Measurements from ENCODE around the gene DCX.

DCX gene

DNA sequence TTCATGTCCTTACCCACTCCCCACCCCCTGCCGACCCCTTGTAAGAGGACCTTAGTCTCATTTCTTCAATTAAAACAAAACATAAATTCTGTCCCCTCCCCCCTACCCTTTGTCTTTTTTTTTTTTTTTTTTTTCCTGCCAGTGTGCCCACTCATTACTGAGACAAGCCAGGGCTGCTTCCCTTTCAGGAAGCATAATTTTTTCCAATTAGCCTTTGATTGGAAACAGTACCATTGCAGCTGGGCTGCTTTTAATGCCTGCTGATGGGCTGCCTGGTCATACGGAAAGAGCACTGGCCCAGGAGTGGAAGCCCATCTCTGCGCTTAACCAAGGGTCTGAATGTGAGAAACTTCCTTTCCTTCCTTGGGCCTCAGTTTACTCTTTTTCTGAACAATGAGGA is 123.2 kb downstream of the DCX start:
- Histone ChIP-seq H3K4me1 (ENCODE audit: control extremely low read depth in 1 of 4, control insufficient read depth in 4 of 4, insufficient read depth in 4 of 4, low read length in 3 of 4) (no peaks in the 10 kb centered on the region), H3K27me3 (replicated peaks in 2 of 5; ENCODE audit: control insufficient read depth in 4 of 5, insufficient read depth in 5 of 5, low read length in 4 of 5) (peaks cover 0 to 14% (median 0%) of the 10 kb centered on the region in 5 experiments), H3K4me3 (ENCODE audit: control insufficient read depth in 1 of 7, extremely low read depth in 1 of 7, insufficient read depth in 4 of 7, low read depth in 2 of 7, low read length in 6 of 7) (no peak overlapping the region), H3K36me3 (ENCODE audit: control insufficient read depth in 4 of 4, insufficient read depth in 4 of 4, low read length in 3 of 4) (no peaks in the 10 kb centered on the region), H3K27ac (ENCODE audit: insufficient read depth in 1 of 2, low read depth in 1 of 2, low read length in 2 of 2, poor library complexity in 1 of 2, severe bottlenecking in 2 of 2) (no peak overlapping the region), H3K9me3 (ENCODE audit: control extremely low read depth in 1 of 5, control insufficient read depth in 4 of 5, insufficient read depth in 2 of 5, low read depth in 1 of 5, low read length in 4 of 5) (no peaks in the 10 kb centered on the region)
- WGBS (ENCODE audit: insufficient coverage) = 90% methylated on average over 1 of the region's 3 CpGs
- ChIA-PET POLR2A (no interaction called here), CTCF (no interaction called here)
- no peak for DNase-seq

DNA sequence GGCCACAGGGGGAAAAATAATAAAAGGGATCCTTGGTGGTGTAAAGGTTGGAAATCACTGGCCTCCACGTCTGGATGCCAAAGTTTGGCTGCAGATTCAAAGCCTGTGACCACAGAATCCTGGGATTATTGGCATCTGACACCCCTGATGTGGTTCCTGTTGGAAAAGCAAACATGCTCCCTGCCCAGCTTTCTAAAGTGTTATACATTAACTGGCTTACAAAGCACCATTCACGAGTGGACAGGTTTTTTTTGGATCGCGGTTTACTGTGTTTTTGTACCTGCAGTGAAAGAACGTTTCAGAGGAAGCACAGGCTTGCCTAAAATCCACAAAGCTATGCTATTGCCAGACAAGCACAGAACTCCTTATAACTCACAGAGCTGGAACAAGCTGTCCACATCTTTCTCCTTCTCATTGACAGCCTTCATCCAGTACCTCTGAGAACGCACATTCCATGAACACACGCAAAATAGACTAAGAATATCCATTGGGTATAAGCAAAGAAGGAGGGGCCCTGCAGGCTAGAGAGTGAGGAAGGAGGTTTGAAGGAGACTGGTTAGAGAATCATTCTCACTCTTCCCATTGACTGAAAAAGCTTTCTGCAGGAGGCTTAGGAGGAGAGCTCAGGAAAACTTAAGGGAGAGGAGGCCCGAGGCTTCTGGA is 127.2 kb downstream of the DCX start:
- Histone ChIP-seq H3K27me3 (replicated peaks in 2 of 5; ENCODE audit: control insufficient read depth in 4 of 5, insufficient read depth in 5 of 5, low read length in 4 of 5) (peaks cover 0 to 3% (median 0%) of the 10 kb centered on the region in 5 experiments), H3K4me1 (ENCODE audit: control extremely low read depth in 1 of 4, control insufficient read depth in 4 of 4, insufficient read depth in 4 of 4, low read length in 3 of 4) (no peaks in the 10 kb centered on the region), H3K27ac (ENCODE audit: insufficient read depth in 1 of 2, low read depth in 1 of 2, low read length in 2 of 2, poor library complexity in 1 of 2, severe bottlenecking in 2 of 2) (no peak overlapping the region), H3K4me3 (ENCODE audit: control insufficient read depth in 1 of 7, extremely low read depth in 1 of 7, insufficient read depth in 4 of 7, low read depth in 2 of 7, low read length in 6 of 7) (no peak overlapping the region), H3K9me3 (ENCODE audit: control extremely low read depth in 1 of 5, control insufficient read depth in 4 of 5, insufficient read depth in 2 of 5, low read depth in 1 of 5, low read length in 4 of 5) (no peaks in the 10 kb centered on the region), H3K36me3 (ENCODE audit: control insufficient read depth in 4 of 4, insufficient read depth in 4 of 4, low read length in 3 of 4) (no peaks in the 10 kb centered on the region)
- WGBS (ENCODE audit: insufficient coverage) = 58% methylated on average over 4 of the region's 8 CpGs
- DNase-seq = no peak
- CTCF ChIA-PET = no interaction called here
- POLR2A ChIA-PET = no interaction called here

DNA sequence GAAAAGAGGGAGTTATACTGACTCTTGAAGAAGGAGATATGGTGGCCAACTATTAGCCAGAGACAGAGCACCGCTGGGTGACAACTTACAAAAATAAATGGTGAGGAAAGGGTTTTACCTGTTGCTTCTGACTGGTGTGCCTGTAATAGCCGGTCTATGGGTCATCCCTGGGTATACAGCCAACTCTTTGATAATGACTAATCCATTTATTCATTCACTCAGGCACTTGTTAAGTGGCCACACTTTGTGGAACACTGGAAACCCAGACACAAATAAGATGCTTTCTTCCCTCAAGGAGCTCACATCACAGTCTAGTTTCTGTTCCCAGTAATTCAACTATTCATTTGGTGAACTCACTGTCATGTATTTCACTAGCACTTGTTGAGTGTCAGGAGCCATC is 128.5 kb downstream of the DCX start:
- Histone ChIP-seq H3K27ac (ENCODE audit: insufficient read depth in 1 of 2, low read depth in 1 of 2, low read length in 2 of 2, poor library complexity in 1 of 2, severe bottlenecking in 2 of 2) (no peak overlapping the region), H3K4me3 (ENCODE audit: control insufficient read depth in 1 of 7, extremely low read depth in 1 of 7, insufficient read depth in 4 of 7, low read depth in 2 of 7, low read length in 6 of 7) (no peak overlapping the region), H3K36me3 (ENCODE audit: control insufficient read depth in 4 of 4, insufficient read depth in 4 of 4, low read length in 3 of 4) (no peaks in the 10 kb centered on the region), H3K4me1 (ENCODE audit: control extremely low read depth in 1 of 4, control insufficient read depth in 4 of 4, insufficient read depth in 4 of 4, low read length in 3 of 4) (no peaks in the 10 kb centered on the region), H3K27me3 (replicated peaks in 2 of 5; ENCODE audit: control insufficient read depth in 4 of 5, insufficient read depth in 5 of 5, low read length in 4 of 5) (peaks cover 0 to 3% (median 0%) of the 10 kb centered on the region in 5 experiments), H3K9me3 (ENCODE audit: control extremely low read depth in 1 of 5, control insufficient read depth in 4 of 5, insufficient read depth in 2 of 5, low read depth in 1 of 5, low read length in 4 of 5) (no peaks in the 10 kb centered on the region)
- POLR2A ChIA-PET = no interaction called here
- no peak for DNase-seq
- 83% methylated on average over 2 of the region's 2 CpGs for WGBS (ENCODE audit: insufficient coverage)
- CTCF ChIA-PET = no interaction called here

DNA sequence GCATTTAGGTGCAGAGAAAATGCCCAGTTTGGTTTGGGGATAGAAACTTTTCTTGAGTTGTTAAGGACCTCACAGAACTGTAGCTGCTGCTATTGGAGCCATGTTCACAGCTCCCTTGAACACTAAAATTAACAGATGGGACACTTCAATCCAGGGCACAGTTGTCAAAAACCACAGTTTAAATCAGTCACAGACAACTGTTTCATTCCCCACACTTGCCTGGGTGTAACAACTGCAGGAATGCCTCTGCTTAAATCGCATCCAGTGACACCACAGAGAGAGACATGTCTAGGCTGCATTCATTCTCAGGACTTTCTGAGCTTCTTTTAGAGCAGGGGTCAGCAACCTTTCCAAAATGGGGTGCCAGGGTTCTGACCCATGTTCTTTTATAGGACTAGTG is 129.0 kb downstream of the DCX start:
- Histone ChIP-seq H3K9me3 (ENCODE audit: control extremely low read depth in 1 of 5, control insufficient read depth in 4 of 5, insufficient read depth in 2 of 5, low read depth in 1 of 5, low read length in 4 of 5) (no peaks in the 10 kb centered on the region), H3K4me3 (ENCODE audit: control insufficient read depth in 1 of 7, extremely low read depth in 1 of 7, insufficient read depth in 4 of 7, low read depth in 2 of 7, low read length in 6 of 7) (no peak overlapping the region), H3K27ac (ENCODE audit: insufficient read depth in 1 of 2, low read depth in 1 of 2, low read length in 2 of 2, poor library complexity in 1 of 2, severe bottlenecking in 2 of 2) (no peak overlapping the region), H3K27me3 (replicated peaks in 2 of 5; ENCODE audit: control insufficient read depth in 4 of 5, insufficient read depth in 5 of 5, low read length in 4 of 5) (peaks cover 0 to 3% (median 0%) of the 10 kb centered on the region in 5 experiments), H3K4me1 (ENCODE audit: control extremely low read depth in 1 of 4, control insufficient read depth in 4 of 4, insufficient read depth in 4 of 4, low read length in 3 of 4) (no peaks in the 10 kb centered on the region), H3K36me3 (ENCODE audit: control insufficient read depth in 4 of 4, insufficient read depth in 4 of 4, low read length in 3 of 4) (no peaks in the 10 kb centered on the region)
- 92% methylated on average over 1 of the region's 1 CpG for WGBS (ENCODE audit: insufficient coverage)
- no peak for DNase-seq
- CTCF ChIA-PET = no interaction called here
- POLR2A ChIA-PET = no interaction called here

DNA sequence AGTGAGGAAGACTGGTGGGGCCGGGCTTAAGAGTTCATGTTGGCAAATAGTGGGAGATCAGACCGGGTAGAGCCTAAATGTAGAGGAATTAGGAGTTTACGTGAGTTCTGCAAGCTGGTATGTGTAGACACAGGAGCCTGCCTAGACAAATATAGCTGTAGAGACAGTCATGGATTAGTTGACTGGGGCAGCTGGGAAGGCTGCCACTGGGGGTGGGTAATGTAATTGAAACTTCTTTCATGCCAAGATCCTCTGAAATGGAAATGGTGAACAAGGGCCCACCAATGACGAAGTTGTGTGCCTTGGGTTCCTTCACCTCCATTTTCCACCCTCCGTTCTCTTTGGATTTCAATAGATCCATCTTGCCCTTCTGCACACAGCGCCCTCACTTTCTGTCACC is 129.9 kb downstream of the DCX start:
- Histone ChIP-seq H3K27ac (ENCODE audit: insufficient read depth in 1 of 2, low read depth in 1 of 2, low read length in 2 of 2, poor library complexity in 1 of 2, severe bottlenecking in 2 of 2) (no peak overlapping the region), H3K36me3 (ENCODE audit: control insufficient read depth in 4 of 4, insufficient read depth in 4 of 4, low read length in 3 of 4) (no peaks in the 10 kb centered on the region), H3K4me3 (ENCODE audit: control insufficient read depth in 1 of 7, extremely low read depth in 1 of 7, insufficient read depth in 4 of 7, low read depth in 2 of 7, low read length in 6 of 7) (no peak overlapping the region), H3K4me1 (ENCODE audit: control extremely low read depth in 1 of 4, control insufficient read depth in 4 of 4, insufficient read depth in 4 of 4, low read length in 3 of 4) (no peaks in the 10 kb centered on the region), H3K9me3 (ENCODE audit: control extremely low read depth in 1 of 5, control insufficient read depth in 4 of 5, insufficient read depth in 2 of 5, low read depth in 1 of 5, low read length in 4 of 5) (no peaks in the 10 kb centered on the region), H3K27me3 (replicated peaks in 2 of 5; ENCODE audit: control insufficient read depth in 4 of 5, insufficient read depth in 5 of 5, low read length in 4 of 5) (peaks cover 0 to 3% (median 0%) of the 10 kb centered on the region in 5 experiments)
- WGBS (ENCODE audit: insufficient coverage) = 76% methylated on average over 6 of the region's 6 CpGs
- DNase-seq = no peak
- ChIA-PET CTCF (no interaction called here), POLR2A (no interaction called here)

DNA sequence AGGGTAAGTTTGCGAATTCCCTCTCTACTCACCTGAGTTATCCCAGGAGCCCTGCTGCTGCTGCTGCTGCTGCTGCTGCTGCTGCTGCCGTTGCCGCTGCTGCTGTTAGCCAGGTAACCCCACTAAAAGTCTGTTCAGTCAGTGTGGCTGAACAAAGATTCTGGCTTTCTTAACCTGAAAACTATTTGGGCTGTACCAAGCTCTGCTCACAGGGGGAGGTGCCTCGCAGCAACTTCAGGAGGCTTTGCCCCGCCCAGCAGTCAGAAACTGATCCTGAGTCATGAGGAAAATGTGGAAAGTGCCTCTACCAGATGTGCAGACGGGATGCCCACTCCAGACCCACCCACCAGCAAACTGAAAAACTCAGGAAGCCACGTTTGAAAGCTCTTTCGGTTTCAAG is 141.7 kb downstream of the DCX start, which contains the start of gene CAPN6:
Gene CAPN6, minus strand, starts transcription at position 145 of the 400 bp plus-strand sequence. CDS start 6,547 bp downstream, outside the sequence.
- Histone ChIP-seq H3K4me1 (ENCODE audit: control extremely low read depth in 1 of 4, control insufficient read depth in 4 of 4, insufficient read depth in 4 of 4, low read length in 3 of 4) (no peaks in the 10 kb centered on the region), H3K9me3 (ENCODE audit: control extremely low read depth in 1 of 5, control insufficient read depth in 4 of 5, insufficient read depth in 2 of 5, low read depth in 1 of 5, low read length in 4 of 5) (no peaks in the 10 kb centered on the region), H3K27me3 (replicated peaks in 2 of 5; ENCODE audit: control insufficient read depth in 4 of 5, insufficient read depth in 5 of 5, low read length in 4 of 5) (peaks cover 0 to 8% (median 0%) of the 10 kb centered on the region in 5 experiments), H3K27ac (ENCODE audit: insufficient read depth in 1 of 2, low read depth in 1 of 2, low read length in 2 of 2, poor library complexity in 1 of 2, severe bottlenecking in 2 of 2) (no peak within 1 kb of the TSS), H3K36me3 (ENCODE audit: control insufficient read depth in 4 of 4, insufficient read depth in 4 of 4, low read length in 3 of 4) (no peaks in the 10 kb centered on the region), H3K4me3 (ENCODE audit: control insufficient read depth in 1 of 7, extremely low read depth in 1 of 7, insufficient read depth in 4 of 7, low read depth in 2 of 7, low read length in 6 of 7) (no peak within 1 kb of the TSS)
- CTCF ChIA-PET = no interaction called here
- POLR2A ChIA-PET = no interaction called here
- DNase-seq = peak in 1 of 3 donors; percentile 1
- WGBS (ENCODE audit: insufficient coverage) = 45% methylated on average over 6 of the region's 8 CpGs

DNA sequence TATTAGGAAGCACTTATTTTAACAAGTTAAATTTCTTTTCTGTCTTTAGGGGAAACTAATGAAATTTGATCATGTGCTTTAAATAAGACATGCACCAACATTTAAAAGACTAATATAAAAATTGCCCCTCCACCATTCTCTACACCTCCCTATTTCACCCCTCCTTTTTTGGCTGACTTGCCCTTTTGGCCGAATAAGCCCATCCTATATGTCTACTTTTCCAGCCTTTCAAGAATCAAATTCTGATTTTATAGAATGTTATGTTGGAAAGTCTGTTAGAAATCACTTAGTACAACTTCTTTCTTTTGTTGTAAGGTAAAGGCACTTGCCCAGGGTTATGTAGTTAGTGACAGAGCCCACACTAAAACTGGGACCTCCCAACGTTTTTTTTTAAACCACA is 143.5 kb downstream of the DCX start:
- H3K27me3 ChIP-seq (replicated peaks in 2 of 5; ENCODE audit: control insufficient read depth in 4 of 5, insufficient read depth in 5 of 5, low read length in 4 of 5) = peaks cover 0 to 12% (median 0%) of the 10 kb centered on the region in 5 experiments
- POLR2A ChIA-PET = no interaction called here
- H3K4me3 ChIP-seq (ENCODE audit: control insufficient read depth in 1 of 7, extremely low read depth in 1 of 7, insufficient read depth in 4 of 7, low read depth in 2 of 7, low read length in 6 of 7) = no peak overlapping the region
- H3K9me3 ChIP-seq (ENCODE audit: control extremely low read depth in 1 of 5, control insufficient read depth in 4 of 5, insufficient read depth in 2 of 5, low read depth in 1 of 5, low read length in 4 of 5) = no peaks in the 10 kb centered on the region
- no peak overlapping the region for H3K27ac ChIP-seq (ENCODE audit: insufficient read depth in 1 of 2, low read depth in 1 of 2, low read length in 2 of 2, poor library complexity in 1 of 2, severe bottlenecking in 2 of 2)
- H3K36me3 ChIP-seq (ENCODE audit: control insufficient read depth in 4 of 4, insufficient read depth in 4 of 4, low read length in 3 of 4) = no peaks in the 10 kb centered on the region
- DNase-seq = no peak
- CTCF ChIA-PET = no interaction called here
- H3K4me1 ChIP-seq (ENCODE audit: control extremely low read depth in 1 of 4, control insufficient read depth in 4 of 4, insufficient read depth in 4 of 4, low read length in 3 of 4) = no peaks in the 10 kb centered on the region
- no CpG with 5 or more reads among the region's 2 CpGs for WGBS (ENCODE audit: insufficient coverage)

All from common myeloid progenitor, CD34-positive (primary cell).